Muscle of arm (tissue), 12 donors: ENCODE measurements around the gene ZNF155. TPM values are rescaled to one million over a fixed set of nuclear protein-coding genes. Genes with fewer than 3 reads are reported as not detected.
A peak's percentile ranks its signal among the peaks of the same experiment; 100 is the strongest.

Experiments used
- DNase-seq: peaks from one replicate; pipeline ENCODE4 v3.0.0-alpha.2; 2013
- polyA plus RNA-seq, 12 donors: library from polyadenylated mRNA; unstranded; fragments of 120-200 nt; gene quantifications; one replicate each; pipeline ENCODE4 v1.2.1, GENCODE V29; 2013; ENCODE audit not compliant: insufficient read length in 12 of 12

Gene ZNF155
- polyA plus RNA-seq, 12 donors: 6.4 to 22.9 (median 8.9) TPM; not detected in 1

DNA sequence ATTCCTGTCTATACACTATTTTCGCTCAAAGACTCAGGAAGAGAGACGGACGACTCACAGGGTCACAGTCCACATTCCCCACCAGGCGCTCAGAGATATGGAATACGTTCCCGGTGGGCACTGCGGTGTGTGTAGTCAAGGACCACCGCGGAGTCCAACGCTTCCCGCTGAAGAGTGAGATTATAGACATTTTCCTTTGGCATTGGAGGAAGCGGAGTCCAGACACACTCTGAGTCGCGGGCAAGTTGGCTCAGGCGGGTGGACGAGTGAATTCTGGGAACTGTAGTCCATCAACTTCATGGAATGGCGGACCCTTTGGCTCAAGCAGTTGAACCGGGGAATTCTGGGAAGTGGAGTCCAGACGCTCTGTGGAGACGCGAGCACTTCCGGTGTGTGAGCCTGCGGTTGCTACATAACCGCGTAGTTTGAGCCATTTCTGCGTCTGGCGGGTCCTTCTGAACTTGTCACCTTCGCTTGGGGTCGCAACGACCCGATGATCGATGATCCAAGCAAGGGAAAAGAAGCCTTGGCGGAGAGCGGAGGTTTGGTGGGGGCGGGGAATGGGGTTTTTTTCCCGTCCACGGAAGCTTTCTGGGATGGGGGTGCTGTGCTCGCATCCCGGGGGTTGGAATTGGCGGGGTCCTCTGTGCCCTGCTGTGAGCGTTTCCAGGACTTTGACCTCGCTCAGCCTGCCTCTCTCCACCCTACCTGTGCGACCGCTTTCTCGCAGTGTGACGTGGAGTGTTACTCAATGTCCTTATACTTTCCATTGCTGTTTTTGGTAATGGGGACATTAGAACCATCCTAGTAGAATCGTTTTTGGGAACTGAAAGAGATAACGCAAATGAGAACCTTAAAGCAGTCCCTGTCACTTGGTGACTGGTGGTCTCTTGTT lies 18.8 kb downstream of the ZNF155 start, which contains the start of gene ZNF230:
ZNF230 (plus strand) TSS at position 392 of the 895 bp plus-strand sequence. CDS start 4,122 bp downstream, outside the sequence.
- peak; percentile 96 for DNase-seq

DNA sequence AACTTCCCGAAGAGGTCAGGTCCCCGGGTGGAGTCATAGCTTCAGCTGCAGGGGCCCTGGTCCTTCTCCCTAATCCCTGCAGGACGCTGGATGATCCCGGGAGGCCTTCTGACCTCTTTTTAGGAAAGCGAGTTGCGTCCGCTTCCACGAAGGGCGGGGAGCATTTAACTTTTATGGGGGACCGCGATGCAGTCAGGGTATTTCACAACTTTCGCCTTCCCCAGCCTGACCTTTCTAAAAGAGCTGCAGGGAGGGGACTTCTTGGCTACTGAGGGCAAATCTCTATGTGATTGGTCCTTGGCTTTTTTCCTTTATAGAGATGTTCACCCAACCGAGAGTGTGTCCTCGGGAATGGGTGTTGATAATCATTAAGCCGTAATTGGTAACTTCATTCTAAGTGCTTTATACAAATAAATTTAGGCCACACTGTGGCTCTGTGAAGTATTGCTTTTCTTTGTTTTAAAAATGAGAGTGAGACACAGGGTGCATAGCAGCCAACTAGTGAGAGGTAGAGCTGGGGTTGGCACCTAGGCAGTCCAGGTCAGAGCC lies 19.5 kb downstream of the ZNF155 start:
- DNase-seq: no peak

DNA sequence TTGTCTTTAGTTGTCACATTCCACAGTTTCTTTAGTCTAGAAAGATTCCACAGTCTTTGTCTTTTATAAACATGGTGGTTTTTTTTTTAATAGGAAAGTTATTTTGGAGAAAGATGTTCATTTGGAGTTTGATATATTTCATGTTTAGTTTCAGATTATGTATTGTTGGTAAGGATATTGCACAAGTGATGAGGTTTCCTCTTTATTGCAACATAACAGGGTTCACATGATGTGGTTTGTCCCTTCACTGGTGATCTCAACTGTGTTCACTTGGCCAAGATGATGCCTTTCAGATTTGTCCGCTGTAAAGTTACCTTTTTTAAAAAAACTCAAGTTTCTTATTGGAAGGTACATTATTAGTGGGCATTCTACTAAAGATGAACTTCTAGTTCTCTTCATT lies 22.0 kb downstream of the ZNF155 start:
- DNase-seq: no peak

DNA sequence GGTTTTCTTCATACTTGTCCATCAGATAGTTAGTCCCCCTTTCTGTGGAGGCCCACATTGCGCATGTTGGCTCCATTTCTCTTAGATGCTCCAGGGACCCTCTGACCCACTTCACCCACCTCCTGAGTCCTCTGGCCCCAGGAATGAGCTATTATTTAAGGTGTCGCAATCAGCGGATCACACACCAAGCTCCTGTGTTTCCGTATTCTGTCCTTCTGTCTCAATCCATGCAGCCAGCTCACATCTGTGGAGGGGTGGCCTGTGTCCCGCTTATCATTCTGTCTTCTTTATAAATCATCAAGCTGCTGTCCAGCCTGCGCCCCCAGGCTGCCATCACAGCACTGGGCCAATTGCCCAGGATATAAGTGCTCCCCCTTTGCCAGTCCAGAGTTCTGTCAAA lies 23.5 kb downstream of the ZNF155 start:
- no peak for DNase-seq

DNA sequence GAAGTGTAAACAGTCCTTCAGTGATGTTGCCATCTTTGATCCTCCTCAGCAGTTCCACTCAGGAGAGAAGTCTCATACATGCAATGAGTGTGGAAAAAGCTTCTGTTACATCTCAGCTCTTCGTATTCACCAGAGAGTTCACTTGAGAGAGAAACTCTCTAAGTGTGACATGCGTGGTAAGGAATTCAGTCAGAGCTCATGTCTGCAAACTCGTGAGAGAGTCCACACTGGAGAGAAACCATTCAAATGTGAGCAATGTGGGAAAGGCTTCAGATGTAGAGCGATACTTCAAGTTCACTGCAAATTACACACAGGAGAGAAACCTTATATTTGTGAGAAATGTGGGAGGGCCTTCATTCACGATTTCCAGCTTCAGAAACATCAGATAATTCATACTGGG lies 26.5 kb downstream of the ZNF155 start:
- DNase-seq: no peak

DNA sequence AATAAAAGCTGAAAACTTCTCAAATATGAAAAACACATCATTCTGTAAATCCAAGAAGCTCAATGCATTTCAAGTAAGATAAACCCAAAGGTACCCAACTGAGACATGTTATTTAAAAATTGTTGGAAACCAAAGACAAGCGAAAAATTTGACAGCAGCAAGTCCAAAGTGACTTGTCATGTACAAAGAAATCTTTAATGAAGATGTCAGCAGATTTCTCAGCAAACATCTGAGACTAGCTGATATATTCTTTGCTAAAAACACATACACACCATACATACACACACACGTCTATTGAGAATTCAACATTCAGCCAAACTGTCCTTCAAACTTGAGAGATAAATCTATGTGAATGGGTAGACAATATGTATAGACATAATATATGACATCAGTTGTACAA lies 35.5 kb downstream of the ZNF155 start:
- DNase-seq: no peak

DNA sequence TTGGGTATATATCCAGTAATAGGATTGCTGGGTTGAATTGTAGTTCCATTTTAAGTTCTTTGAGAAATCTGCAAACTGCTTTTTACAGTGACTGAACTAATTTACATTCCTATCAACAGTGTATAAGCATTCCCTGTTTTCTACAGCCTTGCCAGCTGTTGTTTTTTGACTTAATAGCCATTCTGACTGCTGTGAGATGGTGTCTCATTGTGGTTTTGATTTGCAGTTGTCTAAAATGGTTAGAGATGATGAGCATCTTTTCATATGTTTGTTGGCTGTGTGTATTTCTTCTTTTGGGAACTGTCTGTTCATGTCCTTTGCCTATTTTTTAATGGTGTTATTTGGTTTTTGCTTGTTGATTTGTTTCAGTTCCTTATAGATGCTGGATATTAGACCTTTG lies 37.2 kb downstream of the ZNF155 start:
- no peak for DNase-seq

DNA sequence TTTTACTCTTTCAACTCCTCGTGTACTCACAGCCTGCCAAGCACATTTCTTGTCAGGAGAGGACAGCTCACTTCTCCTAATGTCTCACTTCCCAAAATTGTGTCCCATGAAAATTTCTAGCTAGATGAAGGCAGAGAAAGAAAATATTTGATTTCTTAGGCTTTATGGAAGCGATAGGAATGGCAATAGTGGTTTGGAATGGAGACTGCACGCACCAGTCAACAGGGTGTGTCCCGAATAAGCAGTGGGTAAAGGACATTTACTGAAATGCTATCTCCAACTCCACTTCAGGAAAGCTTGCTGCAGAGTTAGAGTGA lies 40.9 kb downstream of the ZNF155 start:
- DNase-seq: no peak

DNA sequence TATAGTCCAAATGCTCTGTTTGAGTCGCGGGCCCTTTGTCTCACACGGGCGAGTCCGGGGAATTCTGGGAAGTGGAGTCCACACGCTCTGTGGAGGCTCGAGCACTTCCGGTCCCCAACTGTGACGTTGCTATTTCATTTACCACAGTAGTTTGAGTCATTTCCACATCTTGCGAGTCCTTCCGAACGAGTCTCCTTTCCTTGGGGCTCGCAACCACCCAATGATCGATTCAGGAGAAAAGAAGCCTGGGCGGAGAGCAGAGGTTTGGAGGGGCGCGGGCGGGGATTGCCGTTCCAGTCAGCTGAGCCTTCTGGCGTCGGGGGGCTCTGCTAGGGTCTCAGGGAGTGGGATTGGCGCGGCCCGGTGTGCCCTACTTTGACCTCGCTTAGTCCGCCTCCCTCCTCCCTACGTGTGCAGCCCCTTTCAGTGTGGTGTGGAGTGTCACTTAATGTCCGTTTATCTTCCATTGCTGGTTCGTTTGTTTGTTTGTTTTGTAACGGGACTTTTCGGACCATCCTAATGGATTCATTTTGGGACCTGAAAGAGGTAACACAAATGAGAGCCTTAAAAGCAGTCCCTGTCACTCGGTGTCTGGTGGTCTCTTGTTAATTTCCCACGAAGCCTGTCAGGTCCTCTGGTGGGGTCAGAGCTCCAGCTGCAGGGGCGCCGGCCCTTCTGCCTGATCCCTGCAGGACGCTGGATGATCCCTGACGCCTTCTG lies 41.4 kb downstream of the ZNF155 start, which contains the start of gene ZNF222:
ZNF222 (plus strand) TSS at position 163 of the 720 bp plus-strand sequence; CDS start at position 221, 58 bp downstream.
- peak; percentile 89 for DNase-seq

DNA sequence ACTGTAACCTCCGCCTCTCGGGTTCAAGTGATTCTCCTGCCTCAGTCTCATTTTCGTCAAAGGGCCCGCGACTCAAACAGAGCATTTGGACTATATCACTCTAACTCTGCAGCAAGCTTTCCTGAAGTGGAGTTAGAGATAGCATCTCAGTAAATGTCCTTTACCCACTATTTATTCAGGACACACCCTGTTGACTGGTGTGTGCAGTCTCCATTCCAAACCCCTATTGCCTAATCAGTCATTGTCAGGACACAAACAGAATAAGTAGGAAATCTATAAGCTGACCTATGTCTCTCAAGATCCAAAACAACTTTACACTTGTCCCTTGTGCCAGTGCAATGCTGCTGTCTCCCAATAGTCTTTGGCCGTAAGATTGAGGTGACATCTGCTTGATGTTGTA lies 42.6 kb downstream of the ZNF155 start:
- DNase-seq: no peak

DNA sequence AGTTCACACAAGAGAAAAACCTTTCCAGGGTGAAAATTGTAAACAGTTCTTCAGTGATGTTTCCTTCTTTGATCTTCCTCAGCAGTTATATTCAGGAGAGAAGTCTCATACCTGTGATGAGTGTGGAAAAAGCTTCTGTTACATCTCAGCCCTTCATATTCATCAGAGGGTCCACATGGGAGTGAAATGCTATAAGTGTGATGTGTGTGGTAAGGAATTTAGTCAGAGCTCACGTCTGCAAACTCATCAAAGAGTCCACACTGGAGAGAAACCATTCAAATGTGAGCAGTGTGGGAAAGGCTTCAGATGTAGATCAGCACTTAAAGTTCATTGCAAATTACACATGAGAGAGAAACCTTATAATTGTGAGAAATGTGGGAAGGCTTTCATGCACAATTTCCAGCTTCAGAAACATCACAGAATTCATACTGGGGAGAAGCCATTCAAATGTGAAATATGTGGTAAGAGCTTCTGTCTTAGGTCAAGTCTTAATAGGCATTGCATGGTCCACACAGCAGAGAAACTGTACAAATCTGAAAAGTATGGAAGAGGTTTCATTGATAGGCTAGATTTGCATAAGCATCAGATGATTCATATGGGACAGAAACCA lies 48.1 kb downstream of the ZNF155 start:
- DNase-seq: no peak

DNA sequence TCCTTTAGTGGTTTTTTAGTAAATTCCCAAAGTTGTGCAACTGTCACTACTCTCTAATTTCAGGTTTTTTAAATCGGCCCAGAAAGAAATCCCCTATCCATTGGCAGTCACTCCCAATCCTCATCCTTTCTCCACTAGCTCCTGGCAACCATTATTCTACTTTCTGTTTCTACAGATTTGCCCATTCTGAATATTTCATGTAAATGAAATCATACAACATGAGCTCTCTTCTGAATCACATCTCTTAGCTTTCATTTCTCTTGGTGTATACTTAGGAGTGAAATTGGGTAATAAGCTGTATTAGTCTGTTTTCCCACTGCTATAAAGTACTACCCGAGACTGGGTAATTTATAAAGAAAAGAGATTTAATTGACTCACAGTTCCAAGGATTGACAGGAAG lies 58.2 kb downstream of the ZNF155 start:
- no peak for DNase-seq

Other genes with a start within 250 kb of the ZNF155 start
- 10 to 100 TPM in 11 of 12 donors, not detected in 1; 29.9 to 65.4 (median 33.6) TPM for gene SMG9, start 229.2 kb upstream of the ZNF155 start, polyA plus RNA-seq
- gene KCNN4, start 203.2 kb upstream of the ZNF155 start, polyA plus RNA-seq: 1 to 10 TPM in 2 of 12 donors, under 1 TPM in 8, not detected in 2; 0.29 to 2.0 (median 0.64) TPM
- 1 to 10 TPM in 2 of 12 donors, under 1 TPM in 8, not detected in 2; 0.34 to 1.6 (median 0.60) TPM for gene LYPD5, start 181.7 kb upstream of the ZNF155 start, polyA plus RNA-seq
- gene ZNF283, start 156.9 kb upstream of the ZNF155 start, polyA plus RNA-seq: 10 to 100 TPM in 7 of 12 donors, 1 to 10 TPM in 4, not detected in 1; 5.6 to 18.5 (median 11.6) TPM
- 10 to 100 TPM in 3 of 12 donors, 1 to 10 TPM in 7, not detected in 2; 6.7 to 17.7 (median 8.5) TPM for gene ZNF404, start 100.2 kb upstream of the ZNF155 start, polyA plus RNA-seq
- 10 to 100 TPM in 10 of 12 donors, 1 to 10 TPM in 1, not detected in 1; 3.6 to 20.3 (median 15.1) TPM for gene ZNF45, start 48.9 kb upstream of the ZNF155 start, polyA plus RNA-seq
- 1 to 10 TPM in 10 of 12 donors, not detected in 2; 2.3 to 4.7 (median 3.7) TPM for gene ZNF221, start 33.0 kb upstream of the ZNF155 start, polyA plus RNA-seq
- gene ZNF230, start 18.8 kb downstream of the ZNF155 start, polyA plus RNA-seq: 1 to 10 TPM in 11 of 12 donors, not detected in 1; 2.1 to 5.3 (median 3.5) TPM
- 1 to 10 TPM in 10 of 12 donors, not detected in 2; 4.4 to 7.6 (median 6.1) TPM for gene ZNF222, start 41.2 kb downstream of the ZNF155 start, polyA plus RNA-seq
- gene ZNF223, start 67.8 kb downstream of the ZNF155 start, polyA plus RNA-seq: 1 to 10 TPM in 10 of 12 donors, not detected in 2; 3.6 to 8.9 (median 5.6) TPM
- 1 to 10 TPM in 11 of 12 donors, not detected in 1; 2.1 to 7.0 (median 3.3) TPM for gene ZNF284, start 88.0 kb downstream of the ZNF155 start, polyA plus RNA-seq
- gene ZNF224, start 110.2 kb downstream of the ZNF155 start, polyA plus RNA-seq: 10 to 100 TPM in 11 of 12 donors, not detected in 1; 11.1 to 32.4 (median 16.9) TPM
- 1 to 10 TPM in 11 of 12 donors, not detected in 1; 4.4 to 7.8 (median 5.8) TPM for gene ZNF225, start 129.2 kb downstream of the ZNF155 start, polyA plus RNA-seq
- 10 to 100 TPM in 6 of 12 donors, 1 to 10 TPM in 5, not detected in 1; 7.3 to 15.9 (median 10.2) TPM for gene ZNF234, start 157.4 kb downstream of the ZNF155 start, polyA plus RNA-seq
- 10 to 100 TPM in 10 of 12 donors, 1 to 10 TPM in 1, not detected in 1; 4.8 to 21.5 (median 14.3) TPM for gene ZNF226, start 180.9 kb downstream of the ZNF155 start, polyA plus RNA-seq
- 10 to 100 TPM in 11 of 12 donors, not detected in 1; 13.8 to 18.0 (median 15.4) TPM for gene ZNF227, start 228.3 kb downstream of the ZNF155 start, polyA plus RNA-seq